Aorta (tissue), 5 donors: ENCODE results near the gene SSU72. TPM values are rescaled to one million over a fixed set of nuclear protein-coding genes. Genes with fewer than 3 reads are reported as not detected.

Experiments
- ATAC-seq: fragments of 200-7000 bp; cut with Tn5 transposase; one replicate; pipeline ENCODE4 v1.9.1; 2022; ENCODE audit warnings: moderate library complexity; ENCODE audit not compliant: low FRiP score
- DNase-seq, 2 donors: peaks; one replicate each; pipeline ENCODE4 v3.0.0-alpha.2; 2020
- H3K27ac ChIP-seq, 2 donors: one replicate each; pipeline ENCODE4 v1.5.1; 2013; ENCODE audit warnings: low read length in 2 of 2, mild to moderate bottlenecking in 2 of 2, moderate library complexity in 2 of 2, control low read depth in 1 of 2, inconsistent platforms in 1 of 2, low read depth in 1 of 2
- H3K27me3 ChIP-seq, 2 donors: one replicate each; pipeline ENCODE4 v1.6.1; 2013; ENCODE audit warnings: control low read depth in 1 of 2, low read length in 1 of 2, mild to moderate bottlenecking in 1 of 2, moderate library complexity in 1 of 2; ENCODE audit not compliant: insufficient read depth in 2 of 2, control insufficient read depth in 1 of 2
- H3K36me3 ChIP-seq, 2 donors: one replicate each; pipeline ENCODE4 v1.6.1; 2013; ENCODE audit warnings: control low read depth in 1 of 2, low read length in 1 of 2, mild to moderate bottlenecking in 1 of 2; ENCODE audit not compliant: insufficient read depth in 2 of 2, control insufficient read depth in 1 of 2
- H3K4me1 ChIP-seq, 2 donors: one replicate each; pipeline ENCODE4 v1.6.1; 2013; ENCODE audit warnings: low read length in 2 of 2, control low read depth in 1 of 2, mild to moderate bottlenecking in 1 of 2, moderate library complexity in 1 of 2; ENCODE audit not compliant: insufficient read depth in 2 of 2, control insufficient read depth in 1 of 2
- H3K4me3 ChIP-seq, 2 donors: one replicate each; pipeline ENCODE4 v1.5.1; 2013; ENCODE audit warnings: low read length in 2 of 2, control low read depth in 1 of 2, mild to moderate bottlenecking in 1 of 2
- H3K9me3 ChIP-seq: one replicate; pipeline ENCODE4 v1.6.1; 2013; ENCODE audit warnings: mild to moderate bottlenecking, low read length; ENCODE audit not compliant: control insufficient read depth
- WGBS, 2 donors: extraction: QIAGEN DNeasy Blood & Tissue Kit; methylation state at CpG; one replicate each; pipeline ENCODE4 v1.1.7; 2013; 5-methylcytosine and 5-hydroxymethylcytosine counted together
- intact Hi-C, 2 donors: fragments of 100-400 bp; cut with DNase I; formaldehyde crosslinking; loops; one replicate each; pipeline versions ENCODE4 v1.14.2 to v1.15.0; 2022
- polyA plus RNA-seq, 2 donors: library from polyadenylated mRNA; stranded (reverse); fragments of 200-250 nt; gene quantifications; one replicate each; pipeline ENCODE4 v1.2.3, GENCODE V29; 2013
- total RNA-seq, 2 donors: library from RNA; stranded (reverse); fragmentation: NEBNext Ultra II Directional; extraction: Animal tissue kit (Norgen Biotek cat#: 25700); gene quantifications; one replicate each; pipeline ENCODE4 v1.2.1, GENCODE V29; 2021
- donor health status: healthy with polysubstance abuse.
- donor health status: Bipolar disorder and iron deficiency.
- donor health status: DM: no; HTN: no; CAD: no.
- donor health status: DM: no; HTN: no; CAD: no.
- donor health status: DM: yes; HTN: yes; CAD: no.

Gene SSU72
- total and polyA plus RNA-seq, 4 donors: 65.0 to 92.8 (median 69.6) TPM

GRCh38 chr1:1619917-1620361 lies 45.3 kb upstream of the SSU72 start:
- H3K9me3 ChIP-seq: no peaks in the 10 kb centered on the region
- H3K36me3 ChIP-seq: no peaks in the 10 kb centered on the region
- no peak overlapping the region for H3K4me3 ChIP-seq
- ATAC-seq (no peak), DNase-seq (peak; percentile 45 to 60)
- intact Hi-C loops: no loop called here
- WGBS, 2 donors: 53 to 61% methylated on average over 14 of the region's 14 CpGs
- no peak overlapping the region for H3K27ac ChIP-seq
- H3K27me3 ChIP-seq: no peaks in the 10 kb centered on the region
- no peaks in the 10 kb centered on the region for H3K4me1 ChIP-seq

GRCh38 chr1:1618396-1619068 lies 43.9 kb upstream of the SSU72 start:
- Histone ChIP-seq H3K4me3 (no peak overlapping the region), H3K4me1 (no peaks in the 10 kb centered on the region), H3K9me3 (no peaks in the 10 kb centered on the region), H3K36me3 (no peaks in the 10 kb centered on the region), H3K27ac (no peak overlapping the region), H3K27me3 (no peaks in the 10 kb centered on the region)
- intact Hi-C loops: no loop called here
- ATAC-seq: no peak
- 93 to 94% methylated on average over 9 of the region's 9 CpGs for WGBS, 2 donors
- peak; percentile 45 to 66 for DNase-seq

GRCh38 chr1:1617925-1618324 lies 43.3 kb upstream of the SSU72 start:
- 87 to 93% methylated on average over 6 of the region's 6 CpGs for WGBS, 2 donors
- Histone ChIP-seq H3K4me3 (no peak overlapping the region), H3K27ac (no peak overlapping the region), H3K4me1 (no peaks in the 10 kb centered on the region), H3K9me3 (no peaks in the 10 kb centered on the region), H3K27me3 (no peaks in the 10 kb centered on the region), H3K36me3 (no peaks in the 10 kb centered on the region)
- ATAC-seq (no peak), DNase-seq (peak; percentile 38 to 74)
- intact Hi-C loops: no loop called here

GRCh38 chr1:1617516-1617915 lies 42.9 kb upstream of the SSU72 start:
- intact Hi-C loops: no loop called here
- Histone ChIP-seq H3K4me1 (no peaks in the 10 kb centered on the region), H3K9me3 (no peaks in the 10 kb centered on the region), H3K36me3 (no peaks in the 10 kb centered on the region), H3K4me3 (no peak overlapping the region), H3K27me3 (no peaks in the 10 kb centered on the region), H3K27ac (no peak overlapping the region)
- 92 to 94% methylated on average over 11 of the region's 11 CpGs for WGBS, 2 donors
- no peak for ATAC-seq
- DNase-seq: peak; percentile 22 to 64

GRCh38 chr1:1616838-1617237 lies 42.2 kb upstream of the SSU72 start:
- intact Hi-C loops: no loop called here
- no peaks in the 10 kb centered on the region for H3K9me3 ChIP-seq
- H3K27me3 ChIP-seq: no peaks in the 10 kb centered on the region
- H3K27ac ChIP-seq: no peak overlapping the region
- ATAC-seq (no peak), DNase-seq (peak; percentile 56 to 71)
- 80 to 82% methylated on average over 19 of the region's 19 CpGs for WGBS, 2 donors
- H3K36me3 ChIP-seq: no peaks in the 10 kb centered on the region
- peak overlapping the region in 1 of 2 donors; percentile 83 for H3K4me3 ChIP-seq
- no peaks in the 10 kb centered on the region for H3K4me1 ChIP-seq

- ATAC-seq: no peak
- Histone ChIP-seq H3K4me3 (peak overlapping the region; percentile 65 to 83), H3K27ac (peak overlapping the region; percentile 49 to 71), H3K9me3 (no peaks in the 10 kb centered on the region), H3K36me3 (no peaks in the 10 kb centered on the region), H3K4me1 (no peaks in the 10 kb centered on the region), H3K27me3 (no peaks in the 10 kb centered on the region)
- peak; percentile 62 to 85 for DNase-seq
- intact Hi-C loops: no loop called here
- 3 to 4% methylated on average over 61 to 80 of the region's 80 CpGs for WGBS, 2 donors
Observed at GRCh38 chr1:1616045-1616790, 41.6 kb upstream of the SSU72 start.

- Histone ChIP-seq H3K27ac (peak within 1 kb of the TSS; percentile 71 to 92), H3K4me3 (peak within 1 kb of the TSS; percentile 65 to 83), H3K4me1 (no peaks in the 10 kb centered on the region), H3K36me3 (no peaks in the 10 kb centered on the region), H3K9me3 (no peaks in the 10 kb centered on the region), H3K27me3 (no peaks in the 10 kb centered on the region)
- intact Hi-C loops: no loop called here
- ATAC-seq: peak; percentile 98
- WGBS, 2 donors: 0% methylated on average over 98 to 107 of the region's 107 CpGs
- DNase-seq: peak; percentile 97 to 99
Observed at GRCh38 chr1:1615256-1616044, 40.8 kb upstream of the SSU72 start, which contains the start of gene MIB2. MIB2 (plus strand) TSS chr1:1615500; CDS start chr1:1623453, 7,953 bp downstream.

- intact Hi-C loops: loop anchor here in 1 of 2 donors (1.0 kb wide), 1 partner anchor 41 kb away; the partner anchor contains the start of gene SSU72
- 0 to 1% methylated on average over 23 of the region's 23 CpGs for WGBS, 2 donors
- no peak for ATAC-seq
Observed at GRCh38 chr1:1614954-1615255, 40.2 kb upstream of the SSU72 start.

More at GRCh38 chr1:1614954-1615255, 40.2 kb upstream of the SSU72 start:
- Histone ChIP-seq H3K4me3 (peak overlapping the region; percentile 23 to 46), H3K27me3 (no peaks in the 10 kb centered on the region), H3K27ac (no peak overlapping the region), H3K4me1 (no peaks in the 10 kb centered on the region), H3K36me3 (no peaks in the 10 kb centered on the region), H3K9me3 (no peaks in the 10 kb centered on the region)
- DNase-seq: no peak
